Breast epithelium (tissue), 4 donors: ENCODE data around the gene ALKBH3. TPM values are rescaled to one million over a fixed set of nuclear protein-coding genes. Genes with fewer than 3 reads are reported as not detected.

Source experiments
- DNase-seq, 2 donors: peaks; one replicate each; pipeline ENCODE4 v3.0.0-alpha.2; 2019; ENCODE audit warnings: low spot score in 2 of 2
- H3K27ac ChIP-seq, 2 donors: fragments of 200-600 bp; sonication (generic) in 1 of 2; one replicate each; pipeline ENCODE4 v1.5.1; 2016 to 2019; ENCODE audit warnings: mild to moderate bottlenecking in 1 of 2
- H3K27me3 ChIP-seq, 2 donors: fragments of 200-600 bp; sonication (generic) in 1 of 2; one replicate each; pipeline versions ENCODE4 v1.5.1 to v1.6.0; 2017 to 2019; ENCODE audit warnings: control low read depth in 1 of 2, mild to moderate bottlenecking in 1 of 2
- H3K36me3 ChIP-seq: fragments of 200-600 bp; one replicate; pipeline ENCODE4 v1.5.1; 2019
- H3K4me1 ChIP-seq, 2 donors: fragments of 200-600 bp; sonication (generic); one replicate each; pipeline ENCODE4 v1.5.1; 2016 to 2019; ENCODE audit warnings: control low read depth in 1 of 2
- H3K4me3 ChIP-seq, 3 donors: fragments of 200-600 bp; sonication (generic); 1 replicate in 2 of 3; 2 replicates in 1 of 3; pipeline ENCODE4 v1.5.1; 2016 to 2019; ENCODE audit warnings: mild to moderate bottlenecking in 3 of 3, moderate library complexity in 2 of 3
- H3K9me3 ChIP-seq, 2 donors: fragments of 200-600 bp; sonication (generic) in 1 of 2; one replicate each; pipeline ENCODE4 v1.5.1; 2016 to 2019; ENCODE audit warnings: control low read depth in 1 of 2
- CTCF ChIP-seq, 3 donors: fragments of 450-650 bp; IDR thresholded peaks; one replicate each; pipeline ENCODE4 v1.5.1; 2016 to 2017; ENCODE audit warnings: antibody characterized with exemption in 3 of 3, mild to moderate bottlenecking in 3 of 3, moderate library complexity in 3 of 3
- POLR2A ChIP-seq: fragments of 450-650 bp; IDR thresholded peaks from one replicate; pipeline ENCODE4 v1.6.1; 2016; ENCODE audit warnings: antibody characterized with exemption, mild to moderate bottlenecking, moderate library complexity
- POLR2AphosphoS5 ChIP-seq, 3 donors: sonication (generic); formaldehyde crosslinking; IDR thresholded peaks; one replicate each; pipeline ENCODE4 v1.6.1; 2017; ENCODE audit warnings: antibody characterized with exemption in 3 of 3
- intact Hi-C: fragments of 100-400 bp; cut with DNase I; formaldehyde crosslinking; loops from one replicate; pipeline ENCODE4 v1.15.1; 2023; ENCODE audit warnings: low total_unique reads
- total RNA-seq, 3 donors: library from RNA; depleted of rRNA; stranded (reverse); fragments of >200 nt; gene quantifications; one replicate each; pipeline ENCODE4 v1.1.0, GENCODE V29; 2016

Gene ALKBH3
- total RNA-seq, 3 donors from 2014 or later: 29.0 to 40.7 (median 33.1) TPM

- peaks cover 6% of the 10 kb centered on the region for H3K36me3 ChIP-seq
- no peaks in the 10 kb centered on the region for H3K27me3 ChIP-seq
- no peak overlapping the region for H3K4me3 ChIP-seq
- no peak overlapping the region for H3K27ac ChIP-seq
- intact Hi-C loops: no loop called here
- TF ChIP-seq POLR2AphosphoS5 (IDR thresholded peaks at IDR 0.05) (no peak), POLR2A (no peak), CTCF (IDR thresholded peaks at IDR 0.05) (no peak)
- no peaks in the 10 kb centered on the region for H3K9me3 ChIP-seq
- H3K4me1 ChIP-seq: no peaks in the 10 kb centered on the region
- no peak for DNase-seq
Measured at GRCh38 chr11:43914466-43914865, 33.8 kb downstream of the ALKBH3 start.

GRCh38 chr11:43916621-43917020 is 36.0 kb downstream of the ALKBH3 start:
- Histone ChIP-seq H3K27ac (no peak overlapping the region), H3K4me1 (no peaks in the 10 kb centered on the region), H3K4me3 (no peak overlapping the region), H3K36me3 (peaks cover 6% of the 10 kb centered on the region), H3K27me3 (no peaks in the 10 kb centered on the region), H3K9me3 (no peaks in the 10 kb centered on the region)
- no peak for DNase-seq
- intact Hi-C loops: no loop called here
- TF ChIP-seq POLR2AphosphoS5 (IDR thresholded peaks at IDR 0.05): no peak

- no peak for DNase-seq
- peaks cover 6% of the 10 kb centered on the region for H3K36me3 ChIP-seq
- H3K9me3 ChIP-seq: no peaks in the 10 kb centered on the region
- no peak for TF ChIP-seq POLR2AphosphoS5 (IDR thresholded peaks at IDR 0.05)
- TF ChIP-seq POLR2A: no peak
- no peak for TF ChIP-seq CTCF (IDR thresholded peaks at IDR 0.05)
- H3K27me3 ChIP-seq: no peaks in the 10 kb centered on the region
- H3K27ac ChIP-seq: no peak overlapping the region
- intact Hi-C loops: no loop called here
- H3K4me1 ChIP-seq: no peaks in the 10 kb centered on the region
- H3K4me3 ChIP-seq: no peak overlapping the region
Measured at GRCh38 chr11:43917851-43918250, 37.2 kb downstream of the ALKBH3 start.

- no peak overlapping the region for H3K4me3 ChIP-seq
- no peaks in the 10 kb centered on the region for H3K4me1 ChIP-seq
- H3K36me3 ChIP-seq: peaks cover 6% of the 10 kb centered on the region
- no peak for DNase-seq
- H3K27ac ChIP-seq: no peak overlapping the region
- TF ChIP-seq POLR2A (no peak), POLR2AphosphoS5 (IDR thresholded peaks at IDR 0.05) (no peak), CTCF (IDR thresholded peaks at IDR 0.05) (no peak)
- H3K9me3 ChIP-seq: no peaks in the 10 kb centered on the region
- no peaks in the 10 kb centered on the region for H3K27me3 ChIP-seq
- intact Hi-C loops: no loop called here
Measured at GRCh38 chr11:43918662-43919061, 38.0 kb downstream of the ALKBH3 start.

GRCh38 chr11:43919852-43920597 is 39.4 kb downstream of the ALKBH3 start:
- no peaks in the 10 kb centered on the region for H3K4me1 ChIP-seq
- intact Hi-C loops: no loop called here
- no peaks in the 10 kb centered on the region for H3K9me3 ChIP-seq
- TF ChIP-seq POLR2A: no peak
- no peak for TF ChIP-seq POLR2AphosphoS5 (IDR thresholded peaks at IDR 0.05)
- TF ChIP-seq CTCF (IDR thresholded peaks at IDR 0.05): no peak
- no peak overlapping the region for H3K4me3 ChIP-seq
- no peaks in the 10 kb centered on the region for H3K27me3 ChIP-seq
- DNase-seq: no peak
- H3K27ac ChIP-seq: peak overlapping the region; percentile 72 to 84
- no peaks in the 10 kb centered on the region for H3K36me3 ChIP-seq
